GM19468 (cell line): ENCODE data around the gene LILRB4.
A peak's percentile ranks its signal among the peaks of the same experiment; 100 is the strongest.
"Not testable (repeated sequence)": the region's sequence is repeated elsewhere in the genome, so short reads cannot be mapped to it uniquely, and the experiment has no call there.

Experiments
- ATAC-seq: cut with Tn5 transposase; IDR thresholded peaks from one replicate; pipeline ENCODE4 v1.9.1; 2021; ENCODE audit warnings: mild to moderate bottlenecking, moderate library complexity, moderate number of reproducible peaks; ENCODE audit not compliant: unreplicated experiment; ENCODE audit errors: extremely low read depth

The LILRB4 gene

GRCh38 chr19:54662730-54663129 is at the start of gene LILRB4:
Gene LILRB4 (plus strand): TSS chr19:54662985. CDS start chr19:54663034, 49 bp downstream.
- ATAC-seq, result no peak

GRCh38 chr19:54614726-54615125 is 48.1 kb upstream of the LILRB4 start:
- ATAC-seq, result no peak

- no peak for ATAC-seq
Observed at GRCh38 chr19:54616057-54616456, 46.7 kb upstream of the LILRB4 start.

- ATAC-seq, result no peak
Observed at GRCh38 chr19:54616821-54617560, 45.8 kb upstream of the LILRB4 start.

GRCh38 chr19:54620464-54620863 is 42.3 kb upstream of the LILRB4 start:
- no peak for ATAC-seq

- no peak for ATAC-seq
Observed at GRCh38 chr19:54622431-54622830, 40.4 kb upstream of the LILRB4 start.

- not testable (repeated sequence) for ATAC-seq
Observed at GRCh38 chr19:54624234-54624633, 38.6 kb upstream of the LILRB4 start.

GRCh38 chr19:54624934-54625730 is 37.7 kb upstream of the LILRB4 start:
- ATAC-seq, result peak; percentile 30

- no peak for ATAC-seq
Observed at GRCh38 chr19:54626757-54627156, 36.0 kb upstream of the LILRB4 start.

GRCh38 chr19:54627912-54628311 is 34.9 kb upstream of the LILRB4 start:
- ATAC-seq, result not testable (repeated sequence)

GRCh38 chr19:54630262-54630661 is 32.5 kb upstream of the LILRB4 start, which contains the start of gene LILRB1:
Gene LILRB1 (plus strand): TSS chr19:54630484. CDS start chr19:54631074, 590 bp downstream.
- not testable (repeated sequence) for ATAC-seq

GRCh38 chr19:54630782-54631181 is 32.0 kb upstream of the LILRB4 start:
- ATAC-seq, result no peak

- not testable (repeated sequence) for ATAC-seq
Observed at GRCh38 chr19:54631489-54632337, 31.1 kb upstream of the LILRB4 start.

GRCh38 chr19:54632517-54632916 is 30.3 kb upstream of the LILRB4 start:
- not testable (repeated sequence) for ATAC-seq

- no peak for ATAC-seq
Observed at GRCh38 chr19:54633401-54633800, 29.4 kb upstream of the LILRB4 start.

GRCh38 chr19:54636081-54636480 is 26.7 kb upstream of the LILRB4 start:
- not testable (repeated sequence) for ATAC-seq

- no peak for ATAC-seq
Observed at GRCh38 chr19:54638683-54639082, 24.1 kb upstream of the LILRB4 start.

GRCh38 chr19:54642953-54643352 is 19.8 kb upstream of the LILRB4 start:
- ATAC-seq, result not testable (repeated sequence)

GRCh38 chr19:54643583-54643982 is 19.2 kb upstream of the LILRB4 start:
- not testable (repeated sequence) for ATAC-seq

- ATAC-seq, result no peak
Observed at GRCh38 chr19:54644056-54644455, 18.7 kb upstream of the LILRB4 start.
